ENCODE measurements around the gene ZNF574. TPM values are rescaled to one million over a fixed set of nuclear protein-coding genes. Genes with fewer than 3 reads are reported as not detected.

Gene ZNF574
- total and polyA plus RNA-seq, 2 of the 8 experiments (the other 6 are each of a cell fraction or from before 2014, with no cell fraction given) = 27.0 to 38.8 TPM

GRCh38 chr19:42065511-42065910, 10.5 kb upstream of the ZNF574 start:
- Histone ChIP-seq H3K4ac (replicated peaks; ENCODE audit: insufficient read length, low read depth, low read length) (no peak overlapping the region), H3K36me3 (ENCODE audit: control insufficient read depth in 2 of 4, insufficient read depth in 4 of 4, low read length in 3 of 4) (peaks cover 12 to 43% (median 33%) of the 10 kb centered on the region in 4 experiments; a peak in 7 of 8 replicates), H3K23ac (ENCODE audit: insufficient read length) (no peak overlapping the region), H3K4me2 (ENCODE audit: insufficient read depth in 1 of 2, low read depth in 2 of 2, low read length in 2 of 2) (no peak overlapping the region), H3K23me2 (ENCODE audit: low read depth, low read length) (peaks cover 15% of the 10 kb centered on the region; the same call in 1 of the 2 replicates), H2BK120ac (replicated peaks; ENCODE audit: low read depth, low read length) (no peak overlapping the region), H4K8ac (ENCODE audit: extremely low read depth, insufficient read depth, low read length) (no peak overlapping the region), H2AK5ac (ENCODE audit: low read depth, low read length) (no peak overlapping the region), H4K91ac (replicated peaks; ENCODE audit: insufficient read length, low read length) (no peak overlapping the region), H3K18ac (ENCODE audit: extremely low read depth, low read length) (no peak overlapping the region), H3K14ac (ENCODE audit: insufficient read length) (no peak overlapping the region), H2BK20ac (ENCODE audit: low read length) (no peak overlapping the region), H3K4me3 (ENCODE audit: extremely low read depth in 1 of 4, insufficient read depth in 2 of 4, low read depth in 3 of 4, low read length in 4 of 4) (no peak overlapping the region), H3K27ac (ENCODE audit: low read depth, low read length) (no peak overlapping the region), H3K27me3 (replicated peaks in 1 of 4; ENCODE audit: control insufficient read depth in 3 of 4, extremely low read depth in 1 of 4, insufficient read depth in 3 of 4, low read length in 3 of 4) (no peaks in the 10 kb centered on the region), H2BK12ac (ENCODE audit: low read depth, low read length) (no peak overlapping the region), H3K56ac (replicated peaks; ENCODE audit: insufficient read length, low read depth, low read length) (no peak overlapping the region), H3K9me3 (ENCODE audit: insufficient read depth in 2 of 2, low read depth in 1 of 2, low read length in 1 of 2) (no peaks in the 10 kb centered on the region), H4K20me1 (replicated peaks in 1 of 2; ENCODE audit: control insufficient read depth in 1 of 2, insufficient read depth in 2 of 2, low read length in 2 of 2) (peaks cover 2 to 17% of the 10 kb centered on the region in 2 experiments), H2AFZ (ENCODE audit: low read length) (no peak overlapping the region), H2BK15ac (ENCODE audit: low read length) (no peak overlapping the region), H3K9ac (replicated peaks in 1 of 4; ENCODE audit: extremely low read depth in 1 of 4, low read depth in 3 of 4, low read length in 3 of 4) (no peak overlapping the region), H2BK5ac (ENCODE audit: low read depth, low read length) (no peak overlapping the region), H4K5ac (ENCODE audit: insufficient read length, low read depth, low read length) (no peak overlapping the region), H3K4me1 (replicated peaks in 1 of 4; ENCODE audit: control insufficient read depth in 3 of 4, insufficient read depth in 4 of 4, low read length in 3 of 4) (peaks cover 0 to 18% (median 6%) of the 10 kb centered on the region in 4 experiments; a peak in 6 of 7 replicates), H3K79me1 (ENCODE audit: low read depth, low read length) (peaks cover 16% of the 10 kb centered on the region), H3K79me2 (ENCODE audit: control insufficient read depth in 1 of 2, insufficient read depth in 2 of 2, low read length in 2 of 2) (peaks cover 0 to 23% of the 10 kb centered on the region in 2 experiments; a peak in 2 of 4 replicates)
- WGBS, 2 experiments (ENCODE audit: extremely low coverage in 1 of 2, insufficient coverage in 1 of 2, insufficient read length in 1 of 2, insufficient replicate concordance in 2 of 2, low coverage in 1 of 2, low lambda C conversion rate in 2 of 2, missing lambda C conversion rate in 1 of 2) = 94% methylated on average over 6 of the region's 9 CpGs; no CpG with 5 or more reads in 1 of the 2 experiments
- ChIA-PET POLR2A (ENCODE audit: partially characterized antibody) (interaction anchor here (1.0 to 1.5 kb wide), 3 partner anchors 10 to 33 kb away, joined by 3 to 4 read pairs (median 4); partner anchors contain the start of gene ZNF574), CTCF (ENCODE audit: partially characterized antibody) (interaction anchor here (2.2 to 2.7 kb wide), 2 partner anchors 26 to 37 kb away, joined by 5 to 9 read pairs; no protein-coding TSS in a partner anchor)
- FAIRE-seq = no peak
- no peak for DNase-seq (ENCODE audit: low read depth in 1 of 2, low spot score in 2 of 2)
- no peak for TF ChIP-seq POU5F1 (IDR thresholded peaks at IDR 0.05; ENCODE audit: low read depth, low read length)
- TF ChIP-seq HDAC6 (IDR thresholded peaks at IDR 0.05; ENCODE audit: low read depth, low read length) = no peak
- no peak for TF ChIP-seq E2F6 (IDR thresholded peaks at IDR 0.05)
- no peak for TF ChIP-seq CBX5 (IDR thresholded peaks at IDR 0.05; ENCODE audit: low read depth, low read length)
- TF ChIP-seq POLR2A (IDR thresholded peaks at IDR 0.05; ENCODE audit: control extremely low read depth in 1 of 2, low read depth in 2 of 2, low read length in 2 of 2) = no peak
- TF ChIP-seq ATF2 (IDR thresholded peaks at IDR 0.05; ENCODE audit: low read length) = no peak
